Subcutaneous adipose tissue (tissue), 4 donors: ENCODE results near the gene TECTB. TPM values are rescaled to one million over a fixed set of nuclear protein-coding genes. Genes with fewer than 3 reads are reported as not detected.

ENCODE experiments used
- CTCF ChIP-seq: fragments of 450-650 bp; IDR thresholded peaks from one replicate; pipeline ENCODE4 v1.5.1; 2016; ENCODE audit warnings: low read depth, mild to moderate bottlenecking, control low read depth, antibody characterized with exemption, moderate library complexity
- total RNA-seq, 4 donors: library from RNA; depleted of rRNA; stranded (reverse); fragments of >200 nt; gene quantifications; one replicate each; pipeline ENCODE4 v1.1.0, GENCODE V29; 2016

TECTB gene
- total RNA-seq, 4 donors from 2014 or later = not detected

- TF ChIP-seq CTCF = no peak
These were observed 63.6 kb downstream of the TECTB start for GRCh38 chr10:112346774-112347173.

GRCh38 chr10:112347709-112348671, 64.8 kb downstream of the TECTB start:
- no peak for TF ChIP-seq CTCF

- no peak for TF ChIP-seq CTCF
These were observed 65.6 kb downstream of the TECTB start for GRCh38 chr10:112348759-112349158.

GRCh38 chr10:112349521-112350085, 66.4 kb downstream of the TECTB start:
- no peak for TF ChIP-seq CTCF

- TF ChIP-seq CTCF = no peak
These were observed 67.9 kb downstream of the TECTB start for GRCh38 chr10:112351146-112351545.

GRCh38 chr10:112352044-112352443, 68.8 kb downstream of the TECTB start:
- TF ChIP-seq CTCF = no peak

- TF ChIP-seq CTCF = no peak
These were observed 69.8 kb downstream of the TECTB start for GRCh38 chr10:112353046-112353445.
